WTC11 (cell line): ENCODE data around the gene ETV5. TPM values are rescaled to one million over a fixed set of nuclear protein-coding genes. Genes with fewer than 3 reads are reported as not detected.
"Not testable (repeated sequence)": the region's sequence is repeated elsewhere in the genome, so short reads cannot be mapped to it uniquely, and the experiment has no call there.

Experiments
- ATAC-seq: fragments of 200-7000 bp; cut with Tn5 transposase; 2 replicates; pipeline ENCODE4 v1.10.0; 2021; ENCODE audit warnings: mild to moderate bottlenecking, moderate library complexity
- CTCF ChIA-PET: fragments of 300-600 bp; sonication (Branson Sonifier 250); formaldehyde crosslinking; loops from one replicate; lab custom pipeline; 2021; ENCODE audit warnings: antibody characterized with exemption; lab: Charles Lee
- POLR2A ChIA-PET: fragments of 350-600 bp; sonication (Branson Sonifier 250); formaldehyde crosslinking; loops from one replicate; lab custom pipeline; 2021; ENCODE audit warnings: antibody characterized with exemption; lab: Charles Lee
- DNase-seq: peaks from one replicate; pipeline ENCODE4 v3.0.0; 2021; ENCODE audit warnings: low spot score
- H3K27ac Mint-ChIP-seq: 2 replicates; pipeline ENCODE4 v1.8.0; 2021; ENCODE audit warnings: mixed read lengths
- H3K27me3 Mint-ChIP-seq: 2 replicates; pipeline ENCODE4 v1.8.0; 2021; ENCODE audit warnings: low read depth, mild to moderate bottlenecking, moderate library complexity, mixed read lengths
- H3K36me3 Mint-ChIP-seq: 2 replicates; pipeline ENCODE4 v1.8.0; 2021; ENCODE audit warnings: mixed read lengths
- H3K4me1 Mint-ChIP-seq: 2 replicates; pipeline ENCODE4 v1.8.0; 2022; ENCODE audit warnings: mixed read lengths
- H3K4me3 Mint-ChIP-seq: 2 replicates; pipeline ENCODE4 v1.8.0; 2021; ENCODE audit warnings: mild to moderate bottlenecking, moderate library complexity, mixed read lengths
- H3K9me3 Mint-ChIP-seq: 2 replicates; pipeline ENCODE4 v1.8.0; 2021; ENCODE audit warnings: mixed read lengths
- AR ChIP-seq: fragments of 250-450 bp; sonication (Bioruptor Pico); IDR thresholded peaks from 2 replicates; pipeline ENCODE4 v1.9.0; 2021; ENCODE audit warnings: mild to moderate bottlenecking
- ATF1 ChIP-seq: sonication (generic); formaldehyde crosslinking; IDR thresholded peaks from 2 replicates; pipeline ENCODE4 v1.8.1; 2023; ENCODE audit warnings: mild to moderate bottlenecking, moderate library complexity, missing genetic modification reagents
- CREB1 ChIP-seq: sonication (generic); formaldehyde crosslinking; IDR thresholded peaks from 2 replicates; pipeline ENCODE4 v1.8.0; 2023; ENCODE audit warnings: mild to moderate bottlenecking, missing genetic modification reagents
- GABPB1 ChIP-seq: sonication (generic); formaldehyde crosslinking; IDR thresholded peaks from 2 replicates; pipeline ENCODE4 v1.8.1; 2023; ENCODE audit warnings: mild to moderate bottlenecking, missing genetic modification reagents
- GRHL2 ChIP-seq: fragments of 250-450 bp; sonication (Bioruptor Pico); IDR thresholded peaks from 2 replicates; pipeline ENCODE4 v1.8.0; 2022; ENCODE audit warnings: mild to moderate bottlenecking, moderate library complexity; ENCODE audit not compliant: insufficient replicate concordance, severe bottlenecking
- HMGXB4 ChIP-seq: sonication (generic); formaldehyde crosslinking; IDR thresholded peaks from 2 replicates; pipeline ENCODE4 v1.8.1; 2023; ENCODE audit warnings: mild to moderate bottlenecking, moderate library complexity, missing genetic modification reagents
- IRF2 ChIP-seq: sonication (generic); formaldehyde crosslinking; IDR thresholded peaks from 2 replicates; pipeline ENCODE4 v1.8.0; 2022; ENCODE audit warnings: low read depth, missing genetic modification reagents, borderline replicate concordance
- JUN ChIP-seq: sonication (generic); formaldehyde crosslinking; IDR thresholded peaks from 2 replicates; pipeline ENCODE4 v1.8.0; 2023; ENCODE audit warnings: mild to moderate bottlenecking, missing genetic modification reagents
- MYBL2 ChIP-seq: sonication (generic); formaldehyde crosslinking; IDR thresholded peaks from 2 replicates; pipeline ENCODE4 v1.8.1; 2023; ENCODE audit warnings: mild to moderate bottlenecking, moderate library complexity, missing genetic modification reagents
- NR1H2 ChIP-seq: sonication (generic); formaldehyde crosslinking; IDR thresholded peaks from 2 replicates; pipeline ENCODE4 v1.9.0; 2021; ENCODE audit warnings: mild to moderate bottlenecking, moderate library complexity, missing genetic modification reagents
- PREB ChIP-seq: sonication (generic); formaldehyde crosslinking; IDR thresholded peaks from 2 replicates; pipeline ENCODE4 v1.8.1; 2022; ENCODE audit warnings: mild to moderate bottlenecking, missing genetic modification reagents, moderate library complexity, borderline replicate concordance
- TEAD4 ChIP-seq: sonication (generic); formaldehyde crosslinking; IDR thresholded peaks from 2 replicates; pipeline ENCODE4 v1.8.0; 2022; ENCODE audit warnings: mild to moderate bottlenecking, missing genetic modification reagents
- ZMAT4 ChIP-seq: fragments of 250-450 bp; sonication (Bioruptor Pico); IDR thresholded peaks from 2 replicates; pipeline ENCODE4 v1.9.0; 2021; ENCODE audit warnings: mild to moderate bottlenecking
- ZNF138 ChIP-seq: sonication (generic); formaldehyde crosslinking; conservative IDR thresholded peaks from 2 replicates; pipeline ENCODE4 v1.8.1; 2022; ENCODE audit warnings: mild to moderate bottlenecking, moderate library complexity, missing genetic modification reagents
- ZNF263 ChIP-seq: sonication (generic); formaldehyde crosslinking; IDR thresholded peaks from 2 replicates; pipeline ENCODE4 v1.8.1; 2022; ENCODE audit warnings: low read depth, mild to moderate bottlenecking, moderate library complexity, missing genetic modification reagents
- ZNF317 ChIP-seq: sonication (generic); formaldehyde crosslinking; IDR thresholded peaks from 2 replicates; pipeline ENCODE4 v1.8.1; 2023; ENCODE audit warnings: low read depth, mild to moderate bottlenecking, moderate library complexity, missing genetic modification reagents, borderline replicate concordance
- total RNA-seq: library from RNA; stranded (reverse); gene quantifications from 3 replicates; pipeline ENCODE4 v1.2.3, GENCODE V29; 2021
- TF ChIP-seq, protein P1 (sequence below): sonication (generic); formaldehyde crosslinking; IDR thresholded peaks from 2 replicates; pipeline ENCODE4 v1.8.1; 2022; ENCODE audit warnings: missing genetic modification reagents, borderline replicate concordance
- TF ChIP-seq, protein P2 (sequence below): sonication (generic); formaldehyde crosslinking; IDR thresholded peaks from 2 replicates; pipeline ENCODE4 v1.8.0; 2022; ENCODE audit warnings: mild to moderate bottlenecking, missing genetic modification reagents
- TF ChIP-seq, protein P3 (sequence below): sonication (generic); formaldehyde crosslinking; conservative IDR thresholded peaks from 2 replicates; pipeline ENCODE4 v1.8.1; 2022; ENCODE audit warnings: mild to moderate bottlenecking, missing genetic modification reagents
- TF ChIP-seq, protein P4 (sequence below): sonication (generic); formaldehyde crosslinking; IDR thresholded peaks from 2 replicates; pipeline ENCODE4 v1.8.0; 2022; ENCODE audit warnings: mild to moderate bottlenecking, missing genetic modification reagents
- TF ChIP-seq, protein P5 (sequence below): fragments of 250-450 bp; sonication (Bioruptor Pico); IDR thresholded peaks from 2 replicates; pipeline ENCODE4 v1.8.0; 2021; ENCODE audit warnings: mild to moderate bottlenecking

The ETV5 gene
- total RNA-seq, 1 experiment from 2014 or later = 71.3 TPM

DNA sequence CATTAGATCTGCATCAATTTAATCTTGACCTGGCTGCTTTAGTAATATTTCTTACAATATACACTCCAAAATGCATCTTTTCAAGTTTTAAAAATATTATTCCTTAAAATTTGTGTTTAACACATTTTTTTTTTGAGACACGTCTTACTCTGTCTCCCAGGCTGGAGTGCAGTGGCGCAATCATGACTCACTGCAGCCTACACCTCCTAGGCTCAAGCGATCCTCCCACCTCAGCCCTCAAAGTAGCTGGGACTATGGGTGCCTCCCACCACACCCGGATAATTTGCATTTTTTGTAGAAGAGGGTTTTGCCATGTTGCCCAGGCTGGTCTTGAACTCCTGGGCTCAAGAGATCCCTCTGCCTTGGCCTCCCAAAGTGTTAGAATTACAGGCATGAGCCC lies 73.6 kb downstream of the ETV5 start:
- TF ChIP-seq ZNF317 (no peak), MYBL2 (CRISPR knock-in tag) (no peak), ZNF138 (no peak), CREB1 (no peak), PREB (no peak), ZMAT4 (CRISPR knock-in tag) (no peak), ZNF263 (no peak), TEAD4 (CRISPR knock-in tag) (no peak)
- no peaks in the 10 kb centered on the region for H3K4me1 Mint-ChIP-seq
- no peaks in the 10 kb centered on the region; the same call in 1 of the 2 replicates for H3K27me3 Mint-ChIP-seq
- peaks cover 12% of the 10 kb centered on the region for H3K36me3 Mint-ChIP-seq
- ATAC-seq = no peak
- DNase-seq = no peak
- POLR2A ChIA-PET = no interaction called here
- peaks cover 30% of the 10 kb centered on the region for H3K9me3 Mint-ChIP-seq
- no peak overlapping the region for H3K27ac Mint-ChIP-seq
- H3K4me3 Mint-ChIP-seq = no peak overlapping the region
- CTCF ChIA-PET = no interaction called here

GRCh38 chr3:186032321-186032720 lies 76.6 kb downstream of the ETV5 start:
- Mint-ChIP-seq H3K4me3 (no peak overlapping the region), H3K27ac (no peak overlapping the region)
- CTCF ChIA-PET = interaction anchor here (1.5 kb wide), 1 partner anchor 89 kb away, joined by 5 read pairs; no protein-coding TSS in a partner anchor
- DNase-seq = no peak
- TF ChIP-seq IRF2 (CRISPR knock-in tag) (no peak), ATF1 (CRISPR knock-in tag) (no peak), HMGXB4 (CRISPR knock-in tag) (no peak), JUN (CRISPR knock-in tag) (no peak), GRHL2 (CRISPR knock-in tag) (no peak), AR (CRISPR knock-in tag) (no peak), NR1H2 (CRISPR knock-in tag) (no peak), GABPB1 (CRISPR knock-in tag) (no peak)
- TF ChIP-seq, protein P1, sequence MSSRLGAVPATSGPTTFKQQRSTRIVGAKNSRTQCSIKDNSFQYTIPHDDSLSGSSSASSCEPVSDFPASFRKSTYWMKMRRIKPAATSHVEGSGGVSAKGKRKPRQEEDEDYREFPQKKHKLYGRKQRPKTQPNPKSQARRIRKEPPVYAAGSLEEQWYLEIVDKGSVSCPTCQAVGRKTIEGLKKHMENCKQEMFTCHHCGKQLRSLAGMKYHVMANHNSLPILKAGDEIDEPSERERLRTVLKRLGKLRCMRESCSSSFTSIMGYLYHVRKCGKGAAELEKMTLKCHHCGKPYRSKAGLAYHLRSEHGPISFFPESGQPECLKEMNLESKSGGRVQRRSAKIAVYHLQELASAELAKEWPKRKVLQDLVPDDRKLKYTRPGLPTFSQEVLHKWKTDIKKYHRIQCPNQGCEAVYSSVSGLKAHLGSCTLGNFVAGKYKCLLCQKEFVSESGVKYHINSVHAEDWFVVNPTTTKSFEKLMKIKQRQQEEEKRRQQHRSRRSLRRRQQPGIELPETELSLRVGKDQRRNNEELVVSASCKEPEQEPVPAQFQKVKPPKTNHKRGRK (CRISPR knock-in tag) = no peak
- TF ChIP-seq, protein P2, sequence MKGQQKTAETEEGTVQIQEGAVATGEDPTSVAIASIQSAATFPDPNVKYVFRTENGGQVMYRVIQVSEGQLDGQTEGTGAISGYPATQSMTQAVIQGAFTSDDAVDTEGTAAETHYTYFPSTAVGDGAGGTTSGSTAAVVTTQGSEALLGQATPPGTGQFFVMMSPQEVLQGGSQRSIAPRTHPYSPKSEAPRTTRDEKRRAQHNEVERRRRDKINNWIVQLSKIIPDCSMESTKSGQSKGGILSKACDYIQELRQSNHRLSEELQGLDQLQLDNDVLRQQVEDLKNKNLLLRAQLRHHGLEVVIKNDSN (CRISPR knock-in tag) = no peak
- TF ChIP-seq, protein P3, sequence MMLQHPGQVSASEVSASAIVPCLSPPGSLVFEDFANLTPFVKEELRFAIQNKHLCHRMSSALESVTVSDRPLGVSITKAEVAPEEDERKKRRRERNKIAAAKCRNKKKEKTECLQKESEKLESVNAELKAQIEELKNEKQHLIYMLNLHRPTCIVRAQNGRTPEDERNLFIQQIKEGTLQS (CRISPR knock-in tag) = no peak
- TF ChIP-seq, protein P4, sequence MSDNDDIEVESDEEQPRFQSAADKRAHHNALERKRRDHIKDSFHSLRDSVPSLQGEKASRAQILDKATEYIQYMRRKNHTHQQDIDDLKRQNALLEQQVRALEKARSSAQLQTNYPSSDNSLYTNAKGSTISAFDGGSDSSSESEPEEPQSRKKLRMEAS (CRISPR knock-in tag) = no peak
- TF ChIP-seq, protein P5, sequence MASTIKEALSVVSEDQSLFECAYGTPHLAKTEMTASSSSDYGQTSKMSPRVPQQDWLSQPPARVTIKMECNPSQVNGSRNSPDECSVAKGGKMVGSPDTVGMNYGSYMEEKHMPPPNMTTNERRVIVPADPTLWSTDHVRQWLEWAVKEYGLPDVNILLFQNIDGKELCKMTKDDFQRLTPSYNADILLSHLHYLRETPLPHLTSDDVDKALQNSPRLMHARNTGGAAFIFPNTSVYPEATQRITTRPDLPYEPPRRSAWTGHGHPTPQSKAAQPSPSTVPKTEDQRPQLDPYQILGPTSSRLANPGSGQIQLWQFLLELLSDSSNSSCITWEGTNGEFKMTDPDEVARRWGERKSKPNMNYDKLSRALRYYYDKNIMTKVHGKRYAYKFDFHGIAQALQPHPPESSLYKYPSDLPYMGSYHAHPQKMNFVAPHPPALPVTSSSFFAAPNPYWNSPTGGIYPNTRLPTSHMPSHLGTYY (CRISPR knock-in tag) = no peak
- TF ChIP-seq, all 79 proteins: peak for 0
- Mint-ChIP-seq H3K27me3 (no peaks in the 10 kb centered on the region), H3K9me3 (peaks cover 21% of the 10 kb centered on the region), H3K4me1 (no peaks in the 10 kb centered on the region), H3K36me3 (peaks cover 12% of the 10 kb centered on the region)
- POLR2A ChIA-PET = no interaction called here
- no peak for ATAC-seq

- DNase-seq, H3K4me1 Mint-ChIP-seq, H3K4me3 Mint-ChIP-seq, H3K27me3 Mint-ChIP-seq, H3K27ac Mint-ChIP-seq, H3K9me3 Mint-ChIP-seq, H3K36me3 Mint-ChIP-seq, POLR2A ChIA-PET, ATAC-seq: not testable (repeated sequence)
- CTCF ChIA-PET = interaction anchor here (2.2 kb wide), 1 partner anchor 23 kb away, joined by 6 read pairs; no protein-coding TSS in a partner anchor
Measured at GRCh38 chr3:186025993-186026392, 82.9 kb downstream of the ETV5 start.
